Left colon (tissue), 2 donors: Measurements from ENCODE around the gene NTHL1. TPM values are rescaled to one million over a fixed set of nuclear protein-coding genes. Genes with fewer than 3 reads are reported as not detected.

Experiments used
- ATAC-seq: fragments of 200-7000 bp; cut with Tn5 transposase; one replicate; pipeline ENCODE4 v1.9.1; 2020; ENCODE audit warnings: mild to moderate bottlenecking, moderate library complexity
- DNase-seq, 2 donors: peaks; one replicate each; pipeline ENCODE4 v3.0.0-alpha.2; 2020
- intact Hi-C, 2 donors: fragments of 100-400 bp; cut with DNase I in 1 of 2; cut with micrococcal nuclease in 1 of 2; formaldehyde crosslinking; loops; one replicate each; pipeline versions ENCODE4 v1.11.2 to v1.14.0; 2022; cut with DNase I, micrococcal nuclease
- total RNA-seq, 2 donors: library from RNA; stranded (reverse); fragmentation: NEBNext Ultra II Directional; extraction: Animal tissue kit (Norgen Biotek cat#: 25700); gene quantifications; one replicate each; pipeline ENCODE4 v1.2.1, GENCODE V29; 2021
- donor health status: DM: no; HTN: no; CAD: no.
- donor health status: DM: yes; HTN: yes; CAD: no.

Gene NTHL1
- total RNA-seq, 2 donors from 2014 or later, result 27.3 to 29.5 TPM

DNA sequence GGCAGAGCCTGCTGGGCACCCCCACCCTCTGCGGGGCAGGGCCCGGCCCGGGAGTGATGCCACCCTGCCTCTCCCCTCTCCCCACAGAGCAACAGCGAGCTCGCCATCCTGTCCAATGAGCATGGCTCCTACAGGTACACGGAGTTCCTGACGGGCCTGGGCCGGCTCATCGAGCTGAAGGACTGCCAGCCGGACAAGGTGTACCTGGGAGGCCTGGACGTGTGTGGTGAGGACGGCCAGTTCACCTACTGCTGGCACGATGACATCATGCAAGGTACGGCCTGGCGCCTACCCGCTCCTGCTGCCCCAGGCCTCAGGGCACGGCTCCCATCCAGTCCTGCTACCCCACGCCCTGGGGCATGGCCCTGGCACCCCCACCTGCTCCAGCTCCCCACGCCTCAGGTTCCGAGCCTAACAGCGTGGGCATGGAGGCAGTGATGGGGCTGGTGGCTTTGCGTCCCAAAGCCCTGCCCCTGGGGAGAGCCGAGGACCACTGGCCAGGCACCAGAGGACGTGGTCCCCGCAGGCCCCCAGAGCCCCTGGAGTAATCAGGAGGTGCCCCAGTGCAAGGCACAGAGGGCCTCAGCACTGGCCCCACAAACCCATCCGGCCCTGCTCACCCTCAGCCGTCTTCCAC is 38.6 kb upstream of the NTHL1 start:
- intact Hi-C loops, result no loop called here

DNA sequence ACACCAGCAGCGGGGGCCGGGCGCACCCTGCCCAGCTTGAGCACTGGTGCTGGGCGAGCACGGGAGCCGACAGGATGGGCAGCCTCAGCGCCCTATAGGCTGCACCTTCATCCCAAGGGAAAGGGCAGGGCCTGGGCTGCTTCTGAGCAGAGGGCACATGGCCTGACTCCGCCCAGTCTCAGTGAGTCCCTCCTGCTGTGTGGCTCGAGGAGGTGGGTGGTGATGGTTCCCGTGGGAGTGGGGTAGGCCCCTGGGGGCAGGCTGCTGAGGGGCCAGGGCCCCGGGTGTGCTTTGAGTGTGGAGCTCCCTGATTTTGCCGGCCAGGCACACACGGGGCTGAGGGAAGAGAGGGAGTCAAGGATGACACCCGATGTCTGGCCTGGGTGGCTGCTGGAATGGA is 38.0 kb upstream of the NTHL1 start:
- ATAC-seq (no peak), DNase-seq (no peak)
- intact Hi-C loops, result no loop called here

More for the DNA sequence above, 38.6 kb upstream of the NTHL1 start:
- no peak for DNase-seq
- no peak for ATAC-seq

DNA sequence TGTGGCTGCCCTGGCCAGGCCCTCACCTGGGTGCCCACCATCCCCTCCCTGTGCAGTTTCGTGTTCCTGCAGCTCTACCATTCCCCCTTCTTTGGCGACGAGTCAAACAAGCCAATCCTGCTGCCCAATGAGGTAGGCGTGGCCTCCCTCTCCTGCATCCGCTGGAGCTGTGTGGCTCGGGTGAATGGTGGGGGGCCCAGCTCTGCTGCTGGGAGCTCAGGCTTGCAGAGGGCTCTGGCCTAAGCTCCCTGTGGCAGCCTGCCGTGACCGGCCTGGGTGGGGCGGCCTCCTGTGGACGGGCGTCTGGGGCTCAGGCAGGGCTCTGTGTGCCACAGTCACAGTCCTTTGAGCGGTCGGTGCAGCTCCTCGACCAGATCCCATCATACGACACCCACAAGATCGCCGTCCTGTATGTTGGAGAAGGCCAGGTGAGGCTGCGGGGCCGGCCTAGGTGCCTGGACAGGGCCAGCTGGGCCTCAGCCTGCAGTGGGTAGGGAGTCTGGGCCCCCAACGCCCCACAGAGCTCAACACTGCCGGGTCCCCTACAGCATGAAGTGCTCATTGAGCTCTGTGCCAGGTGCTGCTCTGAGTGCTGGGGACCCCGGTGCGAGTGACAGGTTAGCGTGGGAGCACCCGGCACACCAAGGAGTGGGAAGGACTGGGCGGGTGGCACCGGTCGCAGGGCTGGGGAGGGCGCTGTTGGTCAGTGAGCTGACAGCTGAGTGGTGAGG is 37.4 kb upstream of the NTHL1 start:
- intact Hi-C loops, result no loop called here
- no peak for DNase-seq

DNA sequence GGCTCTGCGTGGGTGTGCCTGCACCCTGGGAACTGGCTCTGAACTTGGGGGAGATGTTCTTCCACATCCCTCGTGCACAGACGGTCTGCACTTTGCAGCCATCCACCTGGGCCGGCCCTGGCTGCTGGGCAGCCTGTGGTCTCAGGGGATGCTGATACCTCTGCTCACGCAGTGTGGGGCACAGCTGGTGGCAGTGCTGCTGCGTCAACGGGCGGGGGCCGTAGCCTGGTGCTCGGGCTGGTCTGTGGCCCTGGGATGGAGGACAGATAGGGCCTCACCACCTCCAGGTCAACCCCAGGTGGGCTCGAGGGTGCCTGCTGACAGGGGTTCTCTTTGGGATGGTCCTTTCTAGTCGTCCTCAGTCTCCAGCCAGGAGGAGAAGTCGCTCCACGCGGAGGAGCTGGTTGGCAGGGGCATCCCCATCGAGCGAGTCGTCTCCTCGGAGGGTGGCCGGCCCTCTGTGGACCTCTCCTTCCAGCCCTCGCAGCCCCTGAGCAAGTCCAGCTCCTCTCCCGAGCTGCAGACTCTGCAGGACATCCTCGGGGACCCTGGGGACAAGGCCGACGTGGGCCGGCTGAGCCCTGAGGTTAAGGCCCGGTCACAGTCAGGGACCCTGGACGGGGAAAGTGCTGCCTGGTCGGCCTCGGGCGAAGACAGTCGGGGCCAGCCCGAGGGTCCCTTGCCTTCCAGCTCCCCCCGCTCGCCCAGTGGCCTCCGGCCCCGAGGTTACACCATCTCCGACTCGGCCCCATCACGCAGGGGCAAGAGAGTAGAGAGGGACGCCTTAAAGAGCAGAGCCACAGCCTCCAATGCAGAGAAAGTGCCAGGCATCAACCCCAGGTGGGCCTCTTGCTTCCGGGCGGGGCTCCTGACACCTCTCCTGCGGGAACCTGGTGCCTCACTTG is 36.5 kb upstream of the NTHL1 start:
- ATAC-seq (no peak), DNase-seq (no peak)
- intact Hi-C loops, result no loop called here

More for the DNA sequence above, 37.4 kb upstream of the NTHL1 start:
- no peak for ATAC-seq

DNA sequence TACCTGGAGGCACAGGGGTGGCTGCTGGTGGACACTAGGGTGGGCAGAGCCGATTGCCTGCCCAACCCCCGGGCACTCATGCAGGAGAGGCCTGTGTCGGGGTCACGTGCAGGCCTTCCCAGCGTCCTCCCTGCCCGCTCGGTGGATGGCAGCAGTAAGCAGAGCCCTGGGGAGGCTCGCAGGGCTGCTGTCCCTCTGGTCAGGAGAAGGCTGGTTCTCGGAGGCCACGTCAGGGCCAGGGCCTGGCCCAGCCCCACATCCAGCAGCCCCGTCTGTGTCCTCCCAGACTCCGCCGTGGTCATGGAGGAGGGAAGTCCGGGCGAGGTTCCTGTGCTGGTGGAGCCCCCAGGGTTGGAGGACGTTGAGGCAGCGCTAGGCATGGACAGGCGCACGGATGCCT is 35.8 kb upstream of the NTHL1 start:
- ATAC-seq (no peak), DNase-seq (no peak)
- intact Hi-C loops, result no loop called here

DNA sequence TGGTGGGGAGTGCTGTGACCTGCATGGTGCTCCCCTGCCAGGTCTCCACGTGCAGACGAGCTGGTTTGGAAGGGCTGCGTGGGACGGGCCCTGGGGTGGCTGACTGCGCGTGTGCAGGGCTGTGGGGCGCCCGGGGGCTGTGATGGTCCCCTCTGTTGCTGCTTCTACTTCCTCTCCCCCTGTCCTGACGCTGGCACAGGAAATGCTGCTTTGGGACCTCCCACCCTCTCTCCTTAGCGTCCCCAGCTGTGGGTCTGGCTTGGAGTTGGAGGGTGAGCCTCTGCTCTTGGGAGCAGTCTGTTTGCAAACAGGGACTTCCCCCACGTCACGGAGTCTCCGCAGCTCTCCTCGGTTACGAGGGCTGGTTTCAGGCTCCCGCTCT is 35.3 kb upstream of the NTHL1 start:
- no peak for DNase-seq
- ATAC-seq, result no peak
- intact Hi-C loops, result no loop called here

DNA sequence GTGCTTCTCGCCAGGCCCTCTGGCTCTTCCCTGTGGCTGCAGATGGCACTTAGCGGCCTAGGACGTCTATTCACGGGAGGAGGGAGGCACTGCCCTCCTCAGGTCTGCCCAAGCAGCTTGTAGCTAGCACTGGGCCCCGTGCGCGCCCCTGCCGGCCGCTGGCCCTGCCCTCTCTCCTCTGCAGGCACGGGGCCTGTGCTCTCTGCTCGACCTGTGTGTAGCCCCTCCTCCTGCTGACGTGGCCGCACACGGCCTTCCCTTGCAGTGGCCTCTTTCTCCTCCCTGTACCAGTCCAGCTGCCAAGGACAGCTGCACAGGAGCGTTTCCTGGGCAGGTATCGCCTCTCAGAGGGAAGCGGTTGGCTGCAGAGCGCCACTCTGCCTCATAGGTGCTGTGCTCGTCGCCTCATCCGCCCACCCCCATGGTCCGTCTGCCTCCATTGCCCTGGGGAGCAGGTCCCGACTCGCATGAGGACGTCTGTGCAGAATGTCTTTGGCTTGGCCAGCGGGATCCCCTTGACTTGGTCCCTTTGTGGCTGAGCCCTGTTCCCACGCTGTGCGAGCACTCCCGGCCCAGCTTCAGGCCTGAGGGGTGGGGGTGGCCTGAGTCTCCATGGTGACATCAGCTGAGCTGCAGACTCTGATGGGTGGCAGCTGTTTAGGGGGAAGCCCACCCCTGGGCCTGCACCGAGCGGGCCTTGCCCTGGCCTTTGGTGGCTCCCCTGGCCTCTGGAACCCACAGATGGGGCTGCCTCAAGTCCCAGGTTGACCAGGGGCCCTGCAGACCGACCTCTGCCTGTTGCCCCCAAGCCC is 34.7 kb upstream of the NTHL1 start:
- peak; percentile 78 to 92 for DNase-seq
- intact Hi-C loops, result no loop called here
- peak; percentile 81 for ATAC-seq

DNA sequence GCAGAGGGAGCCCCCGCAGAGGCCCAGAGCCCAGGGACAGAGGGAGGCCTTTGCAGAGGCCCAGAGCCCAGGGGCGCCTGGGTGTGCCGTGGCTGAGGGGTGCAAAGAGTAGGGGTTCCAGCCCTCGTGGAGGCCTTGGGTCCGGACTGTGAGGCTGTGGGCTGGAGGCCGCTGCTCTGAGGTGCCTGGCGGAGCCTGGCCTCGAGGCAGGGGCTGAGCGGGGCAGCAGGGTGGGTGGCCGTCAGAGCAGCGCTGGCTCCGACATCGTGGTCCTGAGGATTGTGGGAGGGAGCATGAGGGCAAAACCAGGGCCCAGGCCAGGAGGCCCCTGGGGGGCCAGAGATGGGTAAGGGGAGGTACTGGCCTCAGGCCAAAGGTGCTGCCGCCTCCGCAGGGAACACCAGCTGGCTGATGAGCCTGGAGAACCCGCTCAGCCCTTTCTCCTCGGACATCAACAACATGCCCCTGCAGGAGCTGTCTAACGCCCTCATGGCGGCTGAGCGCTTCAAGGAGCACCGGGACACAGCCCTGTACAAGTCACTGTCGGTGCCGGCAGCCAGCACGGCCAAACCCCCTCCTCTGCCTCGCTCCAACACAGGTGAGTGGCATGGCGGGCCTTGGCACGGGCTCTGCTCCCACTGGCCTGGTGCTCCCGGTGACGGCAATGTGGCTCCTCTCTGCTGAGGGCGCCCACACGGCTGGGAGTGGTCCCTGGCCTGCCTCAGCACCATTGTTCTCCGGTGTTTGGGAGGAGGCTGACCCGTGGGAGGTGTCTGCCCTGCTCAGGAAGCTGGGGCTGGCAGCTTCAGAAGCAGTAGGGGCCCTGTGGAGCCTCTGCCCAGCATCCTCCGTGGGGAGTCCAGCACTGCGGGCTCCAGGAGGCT is 33.8 kb upstream of the NTHL1 start:
- ATAC-seq, result peak; percentile 2
- DNase-seq, result no peak
- intact Hi-C loops, result no loop called here

DNA sequence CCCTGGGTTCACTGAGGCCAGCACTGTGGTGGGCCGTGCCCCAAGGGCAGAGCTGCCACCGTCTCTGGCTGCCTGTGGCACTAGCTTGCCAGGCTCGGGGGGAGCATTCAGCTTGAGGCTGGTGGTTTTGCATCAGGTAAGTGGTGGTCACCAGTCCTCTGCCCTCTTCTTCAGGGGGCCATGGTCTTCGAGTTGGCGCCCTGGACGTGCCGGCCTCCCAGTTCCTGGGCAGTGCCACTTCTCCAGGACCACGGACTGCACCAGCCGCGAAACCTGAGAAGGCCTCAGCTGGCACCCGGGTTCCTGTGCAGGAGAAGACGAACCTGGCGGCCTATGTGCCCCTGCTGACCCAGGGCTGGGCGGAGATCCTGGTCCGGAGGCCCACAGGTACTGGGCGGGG is 32.4 kb upstream of the NTHL1 start:
- ATAC-seq, result no peak
- no peak for DNase-seq
- intact Hi-C loops, result no loop called here

DNA sequence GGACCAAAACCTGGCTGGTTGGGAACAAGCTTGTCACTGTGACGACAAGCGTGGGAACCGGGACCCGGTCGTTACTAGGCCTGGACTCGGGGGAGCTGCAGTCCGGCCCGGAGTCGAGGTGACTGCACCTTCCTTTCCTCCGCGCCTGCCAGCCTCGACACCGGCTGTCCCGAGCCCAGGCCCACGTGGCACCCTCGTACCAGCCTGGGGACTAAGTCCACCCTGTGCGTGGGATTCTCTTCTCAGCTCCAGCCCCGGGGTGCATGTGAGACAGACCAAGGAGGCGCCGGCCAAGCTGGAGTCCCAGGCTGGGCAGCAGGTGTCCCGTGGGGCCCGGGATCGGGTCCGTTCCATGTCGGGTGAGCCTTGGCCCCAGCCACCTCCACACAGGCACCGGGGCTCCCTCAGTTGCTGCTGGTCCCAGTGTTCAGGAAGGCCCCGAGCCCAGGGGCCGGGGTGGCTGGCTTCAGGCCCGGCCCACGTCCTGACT is 31.7 kb upstream of the NTHL1 start:
- no peak for DNase-seq
- ATAC-seq, result no peak
- intact Hi-C loops, result no loop called here

DNA sequence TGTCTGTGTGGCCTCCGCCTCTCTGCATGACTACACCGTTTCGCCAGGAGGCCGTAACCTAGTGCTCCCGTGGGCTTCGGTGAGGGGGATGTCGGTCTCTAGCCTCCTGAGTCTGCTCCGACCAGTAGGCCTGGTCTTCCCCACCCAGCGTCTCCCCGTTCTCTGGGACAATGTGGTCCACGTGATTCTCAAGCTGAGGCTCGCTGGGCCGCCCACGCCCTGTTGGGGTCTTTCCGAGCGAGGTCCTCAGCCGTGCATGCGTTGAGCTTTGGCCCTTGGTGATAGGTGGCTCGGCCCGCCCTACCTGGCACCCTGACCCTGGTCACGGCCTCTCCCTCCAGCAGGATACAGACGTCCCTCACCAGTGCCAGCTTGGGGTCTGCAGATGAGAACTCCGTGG is 31.1 kb upstream of the NTHL1 start:
- no peak for DNase-seq
- intact Hi-C loops, result no loop called here
- ATAC-seq, result no peak

DNA sequence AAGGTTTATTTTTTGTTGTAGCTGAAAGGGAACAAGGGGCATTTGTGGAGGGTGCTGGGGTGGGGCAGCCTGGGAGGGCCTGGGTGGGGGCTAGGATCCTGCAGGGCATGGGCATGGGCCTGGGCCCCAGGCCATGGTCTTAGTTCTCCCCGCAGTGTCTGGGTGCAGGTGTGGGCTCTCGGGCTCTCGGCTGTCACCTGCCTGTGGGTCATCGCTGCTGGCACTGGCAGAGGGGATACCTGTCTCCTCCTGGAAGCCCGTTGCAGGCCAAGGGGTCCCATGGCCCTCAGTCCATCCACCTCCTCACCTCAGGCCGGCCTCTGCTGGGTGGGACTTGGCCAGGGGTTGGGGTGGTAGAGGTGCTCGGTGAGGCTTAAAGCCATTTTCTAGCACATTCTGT is 30.5 kb upstream of the NTHL1 start:
- intact Hi-C loops, result no loop called here
- ATAC-seq (no peak), DNase-seq (no peak)

DNA sequence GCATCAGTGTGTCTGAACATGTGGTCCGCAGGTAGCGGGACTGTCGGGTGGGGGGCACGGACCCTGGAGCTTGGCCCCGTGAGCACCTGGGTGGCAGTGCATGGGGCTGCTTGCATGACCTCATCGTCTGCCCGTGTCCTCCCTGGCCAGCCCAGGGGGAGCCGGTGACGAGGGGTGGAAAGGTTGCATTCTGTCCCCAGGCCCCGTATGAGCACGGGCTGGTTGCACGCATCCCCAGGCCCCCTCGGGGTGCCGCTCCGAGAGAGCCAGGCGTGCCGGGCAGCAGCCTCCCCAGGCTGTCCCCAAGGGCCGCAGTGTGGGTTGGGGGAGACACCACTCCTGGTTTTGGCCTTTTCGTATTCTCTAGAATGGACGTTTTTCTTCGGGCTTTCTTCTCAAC is 30.1 kb upstream of the NTHL1 start:
- DNase-seq (no peak), ATAC-seq (no peak)
- intact Hi-C loops, result no loop called here

DNA sequence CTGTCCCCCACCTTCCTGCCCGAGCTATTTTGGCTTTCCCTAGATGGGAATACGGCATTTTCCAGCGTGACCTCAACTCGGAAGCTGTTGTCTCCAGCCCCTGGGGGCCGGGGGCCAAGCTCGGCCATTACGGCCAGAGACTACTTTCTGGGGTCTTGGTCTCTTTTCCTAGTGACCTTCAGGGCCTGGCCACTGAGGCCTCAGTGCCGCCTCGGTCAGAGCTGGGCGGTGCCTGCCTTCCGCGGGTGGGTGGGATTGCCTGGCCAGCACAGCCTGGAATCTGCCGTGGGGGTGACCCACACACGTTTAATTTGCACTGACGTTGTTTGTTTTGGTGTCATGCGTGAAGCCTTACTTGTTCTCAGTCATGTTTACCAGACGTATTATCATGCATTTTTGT is 29.4 kb upstream of the NTHL1 start:
- intact Hi-C loops, result no loop called here
- ATAC-seq (no peak), DNase-seq (no peak)

DNA sequence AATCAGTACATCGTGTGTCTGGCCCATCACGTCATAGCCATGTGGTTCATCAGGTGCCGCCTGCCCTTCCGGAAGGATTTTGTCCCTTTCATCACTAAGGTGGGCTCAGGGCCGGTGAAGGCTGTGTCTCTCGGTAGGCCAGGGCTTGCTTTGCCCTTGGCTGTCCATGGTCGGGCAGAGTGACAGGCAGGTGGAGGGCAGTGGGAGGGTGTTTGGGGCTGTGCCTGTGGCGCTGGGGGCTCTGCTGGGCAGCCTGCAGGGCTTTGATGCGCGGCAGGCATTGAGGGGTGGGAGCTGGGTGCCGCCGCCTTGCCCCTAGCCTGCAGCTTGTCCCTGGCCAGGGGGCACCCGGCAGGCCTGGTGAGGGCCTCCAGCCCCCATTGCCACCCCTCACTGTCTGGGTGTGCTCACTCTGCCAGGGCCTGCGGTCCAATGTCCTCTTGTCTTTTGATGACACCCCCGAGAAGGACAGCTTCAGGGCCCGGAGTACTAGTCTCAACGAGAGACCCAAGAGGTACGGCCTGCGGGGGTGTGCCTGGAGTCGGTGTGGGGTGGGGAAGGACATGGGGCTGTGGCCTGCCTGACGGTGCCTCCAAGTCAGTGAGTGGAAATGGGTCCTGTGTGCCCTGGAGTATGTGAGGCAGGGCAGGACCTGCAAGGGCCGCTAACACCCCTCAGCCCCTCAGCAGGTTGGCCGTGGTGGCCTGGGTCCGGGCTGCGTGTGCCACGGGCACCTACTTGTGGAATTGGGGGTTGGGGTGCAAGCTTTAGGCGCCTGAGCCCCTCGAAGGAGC is 28.6 kb upstream of the NTHL1 start:
- ATAC-seq, result no peak
- intact Hi-C loops, result no loop called here
- no peak for DNase-seq

DNA sequence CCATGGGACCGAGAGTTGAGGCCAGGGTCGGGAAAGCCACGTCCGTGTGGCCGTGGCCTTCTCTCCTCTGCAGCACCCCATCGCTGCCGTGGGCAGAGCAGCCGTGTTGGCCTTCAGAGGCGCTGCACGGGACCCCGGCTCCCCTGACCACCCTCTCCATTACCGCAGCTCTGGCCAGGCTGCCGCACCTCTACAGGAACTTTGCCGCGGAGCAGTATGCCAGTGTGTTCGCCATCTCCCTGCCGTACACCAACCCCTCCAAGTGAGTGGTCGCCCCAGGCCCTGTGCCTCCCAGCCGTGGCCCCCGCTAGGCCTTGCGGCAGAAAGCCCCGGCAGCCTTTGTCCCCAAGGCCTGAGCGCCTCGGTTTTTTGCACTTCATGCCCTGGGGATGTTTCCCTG is 28.0 kb upstream of the NTHL1 start:
- ATAC-seq (no peak), DNase-seq (no peak)
- intact Hi-C loops, result no loop called here

DNA sequence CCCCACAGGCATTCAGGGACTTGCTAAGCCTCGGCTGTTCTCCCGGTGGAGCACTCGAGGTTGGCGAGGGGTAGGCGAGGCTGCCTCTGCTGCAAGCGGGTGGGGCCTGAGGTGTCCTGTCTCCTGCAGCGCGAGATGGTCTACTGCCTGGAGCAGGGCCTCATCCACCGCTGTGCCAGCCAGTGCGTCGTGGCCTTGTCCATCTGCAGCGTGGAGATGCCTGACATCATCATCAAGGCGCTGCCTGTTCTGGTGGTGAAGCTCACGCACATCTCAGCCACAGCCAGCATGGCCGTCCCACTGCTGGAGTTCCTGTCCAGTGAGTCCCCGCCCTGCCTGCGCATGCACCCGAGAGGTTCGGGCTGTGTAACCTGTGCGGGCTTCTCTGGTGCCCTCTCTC is 26.4 kb upstream of the NTHL1 start:
- DNase-seq (no peak), ATAC-seq (no peak)
- intact Hi-C loops, result no loop called here
